CD14-positive monocyte (primary cell): ENCODE data around the gene CXCL17. TPM values are rescaled to one million over a fixed set of nuclear protein-coding genes. Genes with fewer than 3 reads are reported as not detected.

Experiments used
- DNase-seq, 3 donors: peaks; one replicate each; pipeline ENCODE4 v3.0.0-alpha.2; 2011 to 2022
- H2AFZ ChIP-seq: 2 replicates; pipeline ENCODE4 v1.6.0; 2012; ENCODE audit warnings: mild to moderate bottlenecking, low read depth, low read length, inconsistent platforms; ENCODE audit not compliant: insufficient read depth, poor library complexity, severe bottlenecking
- H3K27ac ChIP-seq, 2 donors: 1 replicate in 1 of 2; 2 replicates in 1 of 2; pipeline ENCODE4 v1.5.1; 2012 to 2013; ENCODE audit warnings: low read length in 2 of 2, control low read depth in 1 of 2, inconsistent platforms in 1 of 2, low read depth in 1 of 2, mild to moderate bottlenecking in 1 of 2
- H3K27me3 ChIP-seq, 2 donors: one replicate each; pipeline versions ENCODE4 v1.6.0 to v1.6.1; 2011 to 2013; ENCODE audit warnings: low read length in 2 of 2; ENCODE audit not compliant: control insufficient read depth in 2 of 2, insufficient read depth in 2 of 2
- H3K36me3 ChIP-seq, 2 donors: replicated peaks in 1 of 2; 1 replicate in 1 of 2; 2 replicates in 1 of 2; pipeline versions ENCODE4 v1.5.1 to v1.6.1; 2012 to 2013; ENCODE audit warnings: low read length in 2 of 2, control low read depth in 1 of 2, inconsistent platforms in 1 of 2, mild to moderate bottlenecking in 1 of 2; ENCODE audit not compliant: insufficient read depth in 2 of 2, control insufficient read depth in 1 of 2
- H3K4me1 ChIP-seq, 2 donors: 1 replicate in 1 of 2; 2 replicates in 1 of 2; pipeline versions ENCODE4 v1.5.1 to v1.6.1; 2012 to 2013; ENCODE audit warnings: low read length in 2 of 2, control low read depth in 1 of 2, inconsistent platforms in 1 of 2, mild to moderate bottlenecking in 1 of 2, moderate library complexity in 1 of 2; ENCODE audit not compliant: insufficient read depth in 2 of 2, control insufficient read depth in 1 of 2
- H3K4me2 ChIP-seq: replicated peaks from 2 replicates; pipeline ENCODE3; 2012; ENCODE audit warnings: low read length, moderate library complexity, mild to moderate bottlenecking; ENCODE audit not compliant: poor library complexity, severe bottlenecking; ENCODE audit errors: extremely low read depth
- H3K4me3 ChIP-seq, 3 experiments: fragments of 200-600 bp in 1 of 3; sonication (generic) in 1 of 3; replicated peaks in 1 of 3; 1 replicate in 2 of 3; 2 replicates in 1 of 3; pipeline ENCODE4 v1.5.1; 2011 to 2013; ENCODE audit warnings: low read length in 3 of 3, mild to moderate bottlenecking in 3 of 3, control low read depth in 2 of 3, low read depth in 2 of 3, inconsistent platforms in 1 of 3, moderate library complexity in 1 of 3
- H3K79me2 ChIP-seq: 2 replicates; pipeline ENCODE4 v1.6.0; 2012; ENCODE audit warnings: mild to moderate bottlenecking, control low read depth, inconsistent platforms, low read length, moderate library complexity; ENCODE audit not compliant: insufficient read depth
- H3K9ac ChIP-seq: 2 replicates; pipeline ENCODE4 v1.6.0; 2017; ENCODE audit warnings: low read length, mild to moderate bottlenecking; ENCODE audit not compliant: insufficient read depth, poor library complexity, severe bottlenecking
- H3K9me3 ChIP-seq, 2 donors: replicated peaks in 1 of 2; 1 replicate in 1 of 2; 2 replicates in 1 of 2; pipeline versions ENCODE4 v1.5.1 to v1.6.1; 2012 to 2013; ENCODE audit warnings: low read length in 2 of 2, control low read depth in 1 of 2; ENCODE audit not compliant: control insufficient read depth in 1 of 2, insufficient read depth in 1 of 2
- H4K20me1 ChIP-seq: 2 replicates; pipeline ENCODE4 v1.6.0; 2012; ENCODE audit warnings: mild to moderate bottlenecking, low read length, control low read depth, moderate library complexity; ENCODE audit not compliant: insufficient read depth
- H3K27ac Mint-ChIP-seq, 7 donors: one replicate each; pipeline ENCODE4 v1.8.0; 2020; ENCODE audit warnings: mild to moderate bottlenecking in 7 of 7, mixed read lengths in 7 of 7, moderate library complexity in 6 of 7, inconsistent platforms in 2 of 7
- H3K27me3 Mint-ChIP-seq, 3 donors: one replicate each; pipeline ENCODE4 v1.8.0; 2021 to 2022; ENCODE audit warnings: low read depth in 3 of 3, mild to moderate bottlenecking in 3 of 3, mixed read lengths in 3 of 3, moderate library complexity in 3 of 3, inconsistent platforms in 1 of 3
- H3K36me3 Mint-ChIP-seq, 2 donors: one replicate each; pipeline ENCODE4 v1.8.0; 2020; ENCODE audit warnings: mixed read lengths in 2 of 2, inconsistent platforms in 1 of 2, mild to moderate bottlenecking in 1 of 2
- H3K4me1 Mint-ChIP-seq: one replicate; pipeline ENCODE4 v1.8.0; 2020; ENCODE audit warnings: mild to moderate bottlenecking, mixed read lengths
- H3K4me3 Mint-ChIP-seq, 2 donors: one replicate each; pipeline ENCODE4 v1.8.0; 2020; ENCODE audit warnings: mild to moderate bottlenecking in 2 of 2, mixed read lengths in 2 of 2, moderate library complexity in 1 of 2
- H3K9me3 Mint-ChIP-seq, 7 donors: one replicate each; pipeline ENCODE4 v1.8.0; 2020 to 2022; ENCODE audit warnings: mixed read lengths in 7 of 7, mild to moderate bottlenecking in 6 of 7, moderate library complexity in 6 of 7, inconsistent platforms in 2 of 7
- WGBS: methylation state at CpG from one replicate; pipeline ENCODE4 v1.1.5; 2013; ENCODE audit warnings: missing lambda C conversion rate; ENCODE audit not compliant: insufficient coverage; 5-methylcytosine and 5-hydroxymethylcytosine counted together
- intact Hi-C, 2 donors: fragments of 100-400 bp; cut with micrococcal nuclease; formaldehyde crosslinking; loops; one replicate each; pipeline versions ENCODE4 v1.15.0 to v1.15.1; 2023
- polyA plus RNA-seq, 3 donors: library from polyadenylated mRNA; depleted of rRNA in 1 of 3; unstranded in 2 of 3; stranded (reverse) in 1 of 3; fragments of 300-500 nt in 2 of 3; fragments of >200 nt in 1 of 3; fragmentation: Illumina TruSeq in 2 of 3; gene quantifications; 1 replicate in 2 of 3; 2 replicates in 1 of 3; pipeline ENCODE4 v1.2.3, GENCODE V29; 2012 to 2021
- TF ChIP-seq, protein P1 (sequence below): fragments of 200-600 bp; IDR thresholded peaks from one replicate; pipeline ENCODE4 v1.8.0; 2022; ENCODE audit warnings: antibody characterized with exemption, mild to moderate bottlenecking

The CXCL17 gene
- polyA plus RNA-seq, 3 donors, result not detected

DNA sequence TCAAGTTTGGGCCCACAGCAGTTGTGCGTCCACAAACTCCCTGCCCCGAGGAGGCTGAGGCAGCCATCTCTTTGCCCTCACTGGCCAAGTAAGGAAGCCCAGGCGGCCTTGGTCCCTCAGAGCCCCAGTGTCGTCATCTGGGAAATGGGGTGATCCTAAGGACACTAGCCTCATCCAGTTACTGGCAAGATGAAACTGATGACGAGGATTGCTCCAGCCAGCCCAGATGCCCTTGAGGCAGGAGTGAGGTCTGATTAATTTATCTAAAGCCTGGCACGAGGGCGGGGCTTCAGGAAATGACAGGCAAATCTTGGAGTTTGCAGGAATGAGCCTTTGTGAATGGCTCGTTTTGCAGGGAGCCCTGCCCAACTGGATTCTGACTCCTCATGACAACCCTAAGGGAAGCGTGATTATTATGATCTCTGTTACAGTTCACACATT lies 21.1 kb downstream of the CXCL17 start:
- Mint-ChIP-seq H3K4me1 (peaks cover 38% of the 10 kb centered on the region), H3K27me3 (peaks cover 34 to 50% (median 39%) of the 10 kb centered on the region in 3 donors), H3K36me3 (peaks cover 0 to 2% of the 10 kb centered on the region in 2 donors), H3K27ac (no peak overlapping the region), H3K9me3 (peaks cover 0 to 17% (median 6%) of the 10 kb centered on the region in 7 donors), H3K4me3 (peak overlapping the region in 1 of 2 donors; percentile 92)
- H2AFZ ChIP-seq, result no peak overlapping the region
- no peaks in the 10 kb centered on the region for H3K36me3 ChIP-seq
- H3K27ac ChIP-seq, result no peak overlapping the region
- WGBS, result 91% methylated on average over 7 of the region's 9 CpGs
- no peak overlapping the region for H3K4me2 ChIP-seq
- no peak overlapping the region for H3K9ac ChIP-seq
- DNase-seq, result no peak
- no peaks in the 10 kb centered on the region for H3K79me2 ChIP-seq
- TF ChIP-seq, protein P1, sequence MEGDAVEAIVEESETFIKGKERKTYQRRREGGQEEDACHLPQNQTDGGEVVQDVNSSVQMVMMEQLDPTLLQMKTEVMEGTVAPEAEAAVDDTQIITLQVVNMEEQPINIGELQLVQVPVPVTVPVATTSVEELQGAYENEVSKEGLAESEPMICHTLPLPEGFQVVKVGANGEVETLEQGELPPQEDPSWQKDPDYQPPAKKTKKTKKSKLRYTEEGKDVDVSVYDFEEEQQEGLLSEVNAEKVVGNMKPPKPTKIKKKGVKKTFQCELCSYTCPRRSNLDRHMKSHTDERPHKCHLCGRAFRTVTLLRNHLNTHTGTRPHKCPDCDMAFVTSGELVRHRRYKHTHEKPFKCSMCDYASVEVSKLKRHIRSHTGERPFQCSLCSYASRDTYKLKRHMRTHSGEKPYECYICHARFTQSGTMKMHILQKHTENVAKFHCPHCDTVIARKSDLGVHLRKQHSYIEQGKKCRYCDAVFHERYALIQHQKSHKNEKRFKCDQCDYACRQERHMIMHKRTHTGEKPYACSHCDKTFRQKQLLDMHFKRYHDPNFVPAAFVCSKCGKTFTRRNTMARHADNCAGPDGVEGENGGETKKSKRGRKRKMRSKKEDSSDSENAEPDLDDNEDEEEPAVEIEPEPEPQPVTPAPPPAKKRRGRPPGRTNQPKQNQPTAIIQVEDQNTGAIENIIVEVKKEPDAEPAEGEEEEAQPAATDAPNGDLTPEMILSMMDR, result no peak
- H3K9me3 ChIP-seq, result no peaks in the 10 kb centered on the region
- peaks cover 23 to 37% of the 10 kb centered on the region in 2 donors for H3K4me1 ChIP-seq
- H3K27me3 ChIP-seq, result peaks cover 0 to 34% of the 10 kb centered on the region in 2 donors
- no peaks in the 10 kb centered on the region for H4K20me1 ChIP-seq
- H3K4me3 ChIP-seq, result no peak overlapping the region
- intact Hi-C loops, result no loop called here

DNA sequence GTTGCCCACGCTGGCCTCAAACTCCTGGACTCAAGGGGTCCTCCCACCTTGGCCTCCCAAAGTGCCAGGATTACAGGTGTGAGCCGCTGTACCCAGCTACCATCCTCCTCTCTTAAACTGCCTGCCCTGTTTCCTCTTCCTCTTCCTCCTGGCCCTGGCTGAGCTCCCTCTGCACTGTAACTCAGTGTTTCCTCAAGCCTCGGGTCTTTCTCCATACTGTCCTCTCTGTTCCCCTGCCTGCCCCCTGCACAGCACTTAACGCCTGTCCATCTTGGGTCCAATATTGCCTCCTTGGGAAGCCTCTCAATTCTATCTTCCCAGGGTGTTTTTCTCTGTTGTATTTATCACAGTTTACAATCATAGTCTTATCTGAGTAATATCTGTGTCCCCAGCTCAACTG lies 21.6 kb downstream of the CXCL17 start:
- no peak for DNase-seq
- no peak overlapping the region for H3K4me3 ChIP-seq
- no peak overlapping the region for H2AFZ ChIP-seq
- TF ChIP-seq, protein P1, result no peak
- no peaks in the 10 kb centered on the region for H4K20me1 ChIP-seq
- H3K9me3 ChIP-seq, result no peaks in the 10 kb centered on the region
- peaks cover 23 to 37% of the 10 kb centered on the region in 2 donors for H3K4me1 ChIP-seq
- intact Hi-C loops, result no loop called here
- H3K27me3 Mint-ChIP-seq, result peaks cover 33 to 47% (median 39%) of the 10 kb centered on the region in 3 donors
- no peak overlapping the region for H3K27ac ChIP-seq
- H3K9me3 Mint-ChIP-seq, result peaks cover 0 to 14% (median 6%) of the 10 kb centered on the region in 7 donors
- H3K4me2 ChIP-seq, result no peak overlapping the region
- H3K4me1 Mint-ChIP-seq, result peaks cover 38% of the 10 kb centered on the region
- peak overlapping the region in 1 of 7 donors; percentile 21 for H3K27ac Mint-ChIP-seq
- H3K36me3 ChIP-seq, result no peaks in the 10 kb centered on the region
- no peaks in the 10 kb centered on the region for H3K79me2 ChIP-seq
- H3K27me3 ChIP-seq, result peaks cover 0 to 34% of the 10 kb centered on the region in 2 donors
- peaks cover 0 to 2% of the 10 kb centered on the region in 2 donors for H3K36me3 Mint-ChIP-seq
- no peak overlapping the region for H3K9ac ChIP-seq
- 92% methylated on average over 2 of the region's 4 CpGs for WGBS
- no peak overlapping the region for H3K4me3 Mint-ChIP-seq
